IMR-90 (cell line): Measurements from ENCODE around the gene PLXDC2.

Experiments used
- BHLHE40 ChIP-seq: fragments of 150-350 bp; IDR thresholded peaks from 2 replicates; pipeline ENCODE4 v1.6.1; 2016; ENCODE audit warnings: mild to moderate bottlenecking, low read depth, low read length
- RCOR1 ChIP-seq: IDR thresholded peaks from 2 replicates; pipeline ENCODE4 v1.6.1; 2012; ENCODE audit warnings: mild to moderate bottlenecking, low read length, improper control_type of control experiment; ENCODE audit not compliant: insufficient replicate concordance

GRCh38 chr10:19919671-19920070 is 103.4 kb downstream of the PLXDC2 start:
- TF ChIP-seq RCOR1 (no peak), BHLHE40 (no peak)
